GM23338 (cell line): Measurements from ENCODE around the gene TBK1. TPM values are rescaled to one million over a fixed set of nuclear protein-coding genes. Genes with fewer than 3 reads are reported as not detected.

Experiments
- ATAC-seq: fragments of 200-7000 bp; cut with Tn5 transposase; 3 replicates; pipeline ENCODE4 v1.9.1; 2020
- DNase-seq: peaks from one replicate; pipeline ENCODE4 v3.0.0-alpha.2; 2015; ENCODE audit warnings: low spot score
- H2AFZ ChIP-seq: fragments of 200-600 bp; sonication (generic); 2 replicates; pipeline ENCODE4 v1.8.0; 2016; ENCODE audit warnings: antibody characterized with exemption, mild to moderate bottlenecking, moderate library complexity
- H3F3A ChIP-seq: fragments of 200-600 bp; sonication (generic); replicated peaks from 2 replicates; pipeline ENCODE4 v1.8.0; 2017; ENCODE audit warnings: antibody characterized with exemption, mixed run types, low read depth
- H3K27ac ChIP-seq: fragments of 200-600 bp; sonication (generic); 2 replicates; pipeline ENCODE4 v1.6.1; 2016; ENCODE audit warnings: low read depth
- H3K27me3 ChIP-seq: fragments of 200-600 bp; sonication (generic); 2 replicates; pipeline ENCODE4 v1.8.0; 2016; ENCODE audit warnings: mild to moderate bottlenecking, mixed run types, moderate library complexity; ENCODE audit not compliant: insufficient read depth
- H3K36me3 ChIP-seq: fragments of 200-600 bp; sonication (generic); 2 replicates; pipeline ENCODE4 v1.8.0; 2016; ENCODE audit warnings: mild to moderate bottlenecking; ENCODE audit not compliant: insufficient read depth
- H3K4me1 ChIP-seq: fragments of 200-600 bp; sonication (generic); 2 replicates; pipeline ENCODE4 v1.8.0; 2016; ENCODE audit warnings: mild to moderate bottlenecking, moderate library complexity; ENCODE audit not compliant: insufficient read depth
- H3K4me2 ChIP-seq: fragments of 200-600 bp; sonication (generic); 2 replicates; pipeline ENCODE4 v1.7.1; 2017; ENCODE audit warnings: mixed run types
- H3K4me3 ChIP-seq: fragments of 200-600 bp; sonication (generic); 2 replicates; pipeline ENCODE4 v1.6.1; 2016; ENCODE audit warnings: mixed run types
- H3K79me2 ChIP-seq: fragments of 200-600 bp; sonication (generic); replicated peaks from 2 replicates; pipeline ENCODE4 v1.8.0; 2017; ENCODE audit warnings: mild to moderate bottlenecking; ENCODE audit not compliant: insufficient read depth
- H3K9me2 ChIP-seq: fragments of 200-600 bp; sonication (generic); 2 replicates; pipeline ENCODE4 v1.8.0; 2017; ENCODE audit not compliant: insufficient read depth
- H4K20me1 ChIP-seq: fragments of 200-600 bp; sonication (generic); replicated peaks from 2 replicates; pipeline ENCODE4 v1.8.0; 2017; ENCODE audit warnings: mild to moderate bottlenecking; ENCODE audit not compliant: insufficient read depth
- H3K27ac Mint-ChIP-seq: 2 replicates; pipeline ENCODE4 v1.8.0; 2020; ENCODE audit warnings: inconsistent platforms, mild to moderate bottlenecking, moderate library complexity, mixed read lengths
- H3K27me3 Mint-ChIP-seq: 3 replicates; pipeline ENCODE4 v1.8.0; 2022; ENCODE audit warnings: low read depth, mild to moderate bottlenecking, moderate library complexity, mixed read lengths, inconsistent platforms; ENCODE audit not compliant: insufficient read depth, poor library complexity
- H3K36me3 Mint-ChIP-seq: 3 replicates; pipeline ENCODE4 v1.8.0; 2021; ENCODE audit warnings: low read depth, mild to moderate bottlenecking, inconsistent platforms, moderate library complexity, mixed read lengths
- H3K4me1 Mint-ChIP-seq: 3 replicates; pipeline ENCODE4 v1.8.0; 2020; ENCODE audit warnings: mild to moderate bottlenecking, inconsistent platforms, mixed read lengths
- H3K4me3 Mint-ChIP-seq: 3 replicates; pipeline ENCODE4 v1.8.0; 2021; ENCODE audit warnings: moderate library complexity, mild to moderate bottlenecking, inconsistent platforms, mixed read lengths
- H3K9me3 Mint-ChIP-seq: 3 replicates; pipeline ENCODE4 v1.8.0; 2020; ENCODE audit warnings: moderate library complexity, mild to moderate bottlenecking, inconsistent platforms, mixed read lengths
- CREB1 ChIP-seq: fragments of 250-450 bp; sonication (Bioruptor Pico); IDR thresholded peaks from 2 replicates; pipeline ENCODE4 v1.5.0; 2020; ENCODE audit warnings: low read depth, mild to moderate bottlenecking, moderate library complexity
- EZH2phosphoT487 ChIP-seq: fragments of 200-600 bp; sonication (generic); IDR thresholded peaks from one replicate; pipeline ENCODE4 v1.8.1; 2018; ENCODE audit warnings: antibody characterized with exemption; ENCODE audit not compliant: unreplicated experiment
- NANOG ChIP-seq: IDR thresholded peaks from 2 replicates; pipeline ENCODE4 v1.6.1; 2016; ENCODE audit warnings: antibody characterized with exemption, borderline replicate concordance
- POLR2AphosphoS5 ChIP-seq: IDR thresholded peaks from 2 replicates; pipeline ENCODE4 v1.6.1; 2016; ENCODE audit warnings: antibody characterized with exemption, low read depth
- ZNF114 ChIP-seq: fragments of 250-450 bp; sonication (Bioruptor Pico); IDR thresholded peaks from 2 replicates; pipeline ENCODE4 v1.5.0; 2020; ENCODE audit warnings: mild to moderate bottlenecking, moderate library complexity
- polyA plus RNA-seq: library from polyadenylated mRNA; unstranded; fragments of >200 nt; fragmentation: Nextera tagmentation; extraction: Ambion mirVana; gene quantifications from 2 replicates; pipeline ENCODE4 v1.2.1, GENCODE V29; 2016
- total RNA-seq: library from RNA; depleted of rRNA; stranded (reverse); fragments of >200 nt; shearing (Covaris generic); gene quantifications from 2 replicates; pipeline ENCODE4 v1.2.3, GENCODE V29; 2014
- TF ChIP-seq, protein P1 (sequence below): IDR thresholded peaks from one replicate; pipeline ENCODE4 v1.6.1; 2018; ENCODE audit warnings: antibody characterized with exemption; ENCODE audit not compliant: unreplicated experiment
- TF ChIP-seq, protein P2 (sequence below): IDR thresholded peaks from 2 replicates; pipeline ENCODE4 v1.6.1; 2016; ENCODE audit warnings: antibody characterized with exemption
- TF ChIP-seq, protein P3 (sequence below), 2 experiments: fragments of 200-600 bp in 1 of 2; sonication (generic) in 1 of 2; conservative IDR thresholded peaks; 2 replicates each; pipeline versions ENCODE4 v1.5.1 to v1.6.1; 2016 to 2017; ENCODE audit warnings: antibody characterized with exemption in 2 of 2, low read depth in 2 of 2, mild to moderate bottlenecking in 2 of 2, moderate library complexity in 1 of 2

TBK1 gene
- total and polyA plus RNA-seq, 2 experiments from 2014 or later: 21.7 to 29.9 TPM

DNA sequence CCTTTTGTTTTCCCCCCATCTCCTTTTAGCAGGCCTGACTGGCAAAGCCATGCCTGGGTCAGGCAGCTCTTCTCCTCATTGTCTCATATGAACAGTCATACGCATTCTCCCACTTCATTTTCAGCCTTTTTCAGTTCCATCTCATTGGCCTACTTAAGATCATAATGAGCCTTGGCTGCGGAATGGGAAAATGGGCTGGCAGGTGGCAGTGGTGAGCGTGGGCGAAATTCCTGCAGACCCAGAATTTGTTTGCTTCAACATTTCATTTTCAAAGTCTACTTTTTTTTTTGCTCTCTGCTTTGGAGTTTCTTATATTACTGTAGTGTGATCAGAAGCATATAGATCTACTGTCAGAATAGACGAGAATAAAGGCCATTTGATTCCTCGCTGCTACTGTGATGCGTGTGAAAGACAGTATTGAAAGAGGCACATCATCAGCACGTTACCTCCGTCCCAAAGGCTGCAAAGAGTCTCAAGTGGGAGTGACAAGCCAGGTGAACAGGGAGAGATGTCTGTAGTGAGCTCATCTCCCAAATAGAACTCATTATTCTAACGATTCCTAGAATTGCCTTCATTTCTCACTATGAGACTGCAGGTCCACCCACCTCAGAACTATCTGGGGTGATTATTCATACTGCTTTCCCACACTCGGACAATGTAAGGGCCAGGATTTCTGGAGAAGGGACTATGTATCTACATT is 73.7 kb downstream of the TBK1 start:
- DNase-seq: peak; percentile 33
- no peaks in the 10 kb centered on the region for H3K36me3 Mint-ChIP-seq
- H3K4me3 Mint-ChIP-seq: no peak overlapping the region

DNA sequence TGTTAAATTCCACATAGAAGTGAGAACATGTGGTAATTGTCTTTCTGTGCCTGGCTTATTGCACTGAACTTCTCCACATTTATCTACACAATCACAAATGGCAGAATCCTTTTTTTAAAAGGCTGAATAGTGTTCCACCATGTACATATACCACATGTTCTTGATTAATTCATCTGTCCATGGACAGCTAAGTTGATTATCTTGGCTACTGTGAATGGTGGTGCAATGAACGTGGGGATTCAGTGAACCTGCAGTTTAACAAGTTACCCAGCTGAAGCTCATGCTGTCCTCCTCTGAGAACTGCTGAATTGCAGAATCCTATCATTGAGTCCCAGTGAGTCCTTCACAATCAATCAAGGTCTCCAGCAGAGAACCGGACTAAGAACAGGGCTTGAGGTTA is 74.9 kb downstream of the TBK1 start:
- no peak overlapping the region for H3K27ac Mint-ChIP-seq
- no peak overlapping the region for H3K4me2 ChIP-seq
- TF ChIP-seq ZNF114: no peak
- TF ChIP-seq, protein P1, sequence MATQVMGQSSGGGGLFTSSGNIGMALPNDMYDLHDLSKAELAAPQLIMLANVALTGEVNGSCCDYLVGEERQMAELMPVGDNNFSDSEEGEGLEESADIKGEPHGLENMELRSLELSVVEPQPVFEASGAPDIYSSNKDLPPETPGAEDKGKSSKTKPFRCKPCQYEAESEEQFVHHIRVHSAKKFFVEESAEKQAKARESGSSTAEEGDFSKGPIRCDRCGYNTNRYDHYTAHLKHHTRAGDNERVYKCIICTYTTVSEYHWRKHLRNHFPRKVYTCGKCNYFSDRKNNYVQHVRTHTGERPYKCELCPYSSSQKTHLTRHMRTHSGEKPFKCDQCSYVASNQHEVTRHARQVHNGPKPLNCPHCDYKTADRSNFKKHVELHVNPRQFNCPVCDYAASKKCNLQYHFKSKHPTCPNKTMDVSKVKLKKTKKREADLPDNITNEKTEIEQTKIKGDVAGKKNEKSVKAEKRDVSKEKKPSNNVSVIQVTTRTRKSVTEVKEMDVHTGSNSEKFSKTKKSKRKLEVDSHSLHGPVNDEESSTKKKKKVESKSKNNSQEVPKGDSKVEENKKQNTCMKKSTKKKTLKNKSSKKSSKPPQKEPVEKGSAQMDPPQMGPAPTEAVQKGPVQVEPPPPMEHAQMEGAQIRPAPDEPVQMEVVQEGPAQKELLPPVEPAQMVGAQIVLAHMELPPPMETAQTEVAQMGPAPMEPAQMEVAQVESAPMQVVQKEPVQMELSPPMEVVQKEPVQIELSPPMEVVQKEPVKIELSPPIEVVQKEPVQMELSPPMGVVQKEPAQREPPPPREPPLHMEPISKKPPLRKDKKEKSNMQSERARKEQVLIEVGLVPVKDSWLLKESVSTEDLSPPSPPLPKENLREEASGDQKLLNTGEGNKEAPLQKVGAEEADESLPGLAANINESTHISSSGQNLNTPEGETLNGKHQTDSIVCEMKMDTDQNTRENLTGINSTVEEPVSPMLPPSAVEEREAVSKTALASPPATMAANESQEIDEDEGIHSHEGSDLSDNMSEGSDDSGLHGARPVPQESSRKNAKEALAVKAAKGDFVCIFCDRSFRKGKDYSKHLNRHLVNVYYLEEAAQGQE: no peak
- TF ChIP-seq, protein P2, sequence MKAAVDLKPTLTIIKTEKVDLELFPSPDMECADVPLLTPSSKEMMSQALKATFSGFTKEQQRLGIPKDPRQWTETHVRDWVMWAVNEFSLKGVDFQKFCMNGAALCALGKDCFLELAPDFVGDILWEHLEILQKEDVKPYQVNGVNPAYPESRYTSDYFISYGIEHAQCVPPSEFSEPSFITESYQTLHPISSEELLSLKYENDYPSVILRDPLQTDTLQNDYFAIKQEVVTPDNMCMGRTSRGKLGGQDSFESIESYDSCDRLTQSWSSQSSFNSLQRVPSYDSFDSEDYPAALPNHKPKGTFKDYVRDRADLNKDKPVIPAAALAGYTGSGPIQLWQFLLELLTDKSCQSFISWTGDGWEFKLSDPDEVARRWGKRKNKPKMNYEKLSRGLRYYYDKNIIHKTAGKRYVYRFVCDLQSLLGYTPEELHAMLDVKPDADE: no peak
- no peak for TF ChIP-seq CREB1 (CRISPR knock-in tag)
- TF ChIP-seq NANOG: no peak
- TF ChIP-seq EZH2phosphoT487: no peak

More for the DNA sequence above, 73.7 kb downstream of the TBK1 start:
- Histone ChIP-seq H3K4me1 (peaks cover 12% of the 10 kb centered on the region), H3K36me3 (no peaks in the 10 kb centered on the region), H4K20me1 (no peaks in the 10 kb centered on the region), H3K27me3 (no peaks in the 10 kb centered on the region), H3K4me3 (no peak overlapping the region), H3F3A (no peaks in the 10 kb centered on the region), H3K27ac (no peak overlapping the region), H3K79me2 (no peaks in the 10 kb centered on the region), H2AFZ (no peak overlapping the region), H3K4me2 (no peak overlapping the region), H3K9me2 (0 out of 2 replicates have a peak, but pooled peaks cover 3% of the 10 kb centered on the region)
- no peak for TF ChIP-seq POLR2AphosphoS5
- TF ChIP-seq, protein P3, sequence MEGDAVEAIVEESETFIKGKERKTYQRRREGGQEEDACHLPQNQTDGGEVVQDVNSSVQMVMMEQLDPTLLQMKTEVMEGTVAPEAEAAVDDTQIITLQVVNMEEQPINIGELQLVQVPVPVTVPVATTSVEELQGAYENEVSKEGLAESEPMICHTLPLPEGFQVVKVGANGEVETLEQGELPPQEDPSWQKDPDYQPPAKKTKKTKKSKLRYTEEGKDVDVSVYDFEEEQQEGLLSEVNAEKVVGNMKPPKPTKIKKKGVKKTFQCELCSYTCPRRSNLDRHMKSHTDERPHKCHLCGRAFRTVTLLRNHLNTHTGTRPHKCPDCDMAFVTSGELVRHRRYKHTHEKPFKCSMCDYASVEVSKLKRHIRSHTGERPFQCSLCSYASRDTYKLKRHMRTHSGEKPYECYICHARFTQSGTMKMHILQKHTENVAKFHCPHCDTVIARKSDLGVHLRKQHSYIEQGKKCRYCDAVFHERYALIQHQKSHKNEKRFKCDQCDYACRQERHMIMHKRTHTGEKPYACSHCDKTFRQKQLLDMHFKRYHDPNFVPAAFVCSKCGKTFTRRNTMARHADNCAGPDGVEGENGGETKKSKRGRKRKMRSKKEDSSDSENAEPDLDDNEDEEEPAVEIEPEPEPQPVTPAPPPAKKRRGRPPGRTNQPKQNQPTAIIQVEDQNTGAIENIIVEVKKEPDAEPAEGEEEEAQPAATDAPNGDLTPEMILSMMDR (conservative IDR thresholded peaks at IDR 0.05; ENCODE audit: low read depth in 2 of 2): peak; percentile 38 to 44
- peak; percentile 28; the same call in 1 of the 3 replicates for ATAC-seq
- Mint-ChIP-seq H3K27ac (no peak overlapping the region), H3K27me3 (peaks cover 4% of the 10 kb centered on the region), H3K9me3 (no peaks in the 10 kb centered on the region), H3K4me1 (peaks cover 22% of the 10 kb centered on the region)

More for the DNA sequence above, 74.9 kb downstream of the TBK1 start:
- H3K4me1 Mint-ChIP-seq: peaks cover 20% of the 10 kb centered on the region
- no peaks in the 10 kb centered on the region for H3K79me2 ChIP-seq
- H3K27ac ChIP-seq: no peak overlapping the region
- H3K4me1 ChIP-seq: peaks cover 11% of the 10 kb centered on the region
- H3K4me3 ChIP-seq: no peak overlapping the region
- H3F3A ChIP-seq: no peaks in the 10 kb centered on the region
- no peaks in the 10 kb centered on the region for H3K9me2 ChIP-seq
- no peaks in the 10 kb centered on the region for H3K9me3 Mint-ChIP-seq
- H2AFZ ChIP-seq: no peak overlapping the region
- H3K27me3 ChIP-seq: no peaks in the 10 kb centered on the region
- H4K20me1 ChIP-seq: no peaks in the 10 kb centered on the region
- ATAC-seq (no peak), DNase-seq (no peak)
- H3K36me3 Mint-ChIP-seq: no peaks in the 10 kb centered on the region
- H3K4me3 Mint-ChIP-seq: no peak overlapping the region
- no peaks in the 10 kb centered on the region for H3K36me3 ChIP-seq
- peaks cover 2% of the 10 kb centered on the region for H3K27me3 Mint-ChIP-seq
